GM15510 (cell line): Measurements from ENCODE around the gene CATSPERD.

Experiments
- POLR2A ChIP-seq: IDR thresholded peaks from 3 replicates; pipeline ENCODE4 v1.6.1; 2011; ENCODE audit warnings: borderline replicate concordance; ENCODE audit not compliant: insufficient read length; ENCODE audit errors: extremely low read depth

The CATSPERD gene

GRCh38 chr19:5814123-5814851, 93.8 kb downstream of the CATSPERD start:
- TF ChIP-seq POLR2A: no peak

- no peak for TF ChIP-seq POLR2A
These were observed 94.4 kb downstream of the CATSPERD start for GRCh38 chr19:5814852-5815246.

GRCh38 chr19:5817218-5817617, 96.8 kb downstream of the CATSPERD start:
- TF ChIP-seq POLR2A: no peak

GRCh38 chr19:5818594-5818993, 98.2 kb downstream of the CATSPERD start:
- no peak for TF ChIP-seq POLR2A

- TF ChIP-seq POLR2A: no peak
These were observed 100.3 kb downstream of the CATSPERD start for GRCh38 chr19:5820785-5821184.

GRCh38 chr19:5821521-5822180, 101.2 kb downstream of the CATSPERD start:
- TF ChIP-seq POLR2A: no peak

- no peak for TF ChIP-seq POLR2A
These were observed 101.9 kb downstream of the CATSPERD start for GRCh38 chr19:5822181-5822844.

GRCh38 chr19:5823579-5824281, 103.3 kb downstream of the CATSPERD start:
- no peak for TF ChIP-seq POLR2A

GRCh38 chr19:5824751-5825150, 104.3 kb downstream of the CATSPERD start:
- TF ChIP-seq POLR2A: no peak

- no peak for TF ChIP-seq POLR2A
These were observed 104.7 kb downstream of the CATSPERD start for GRCh38 chr19:5825178-5825577.

- no peak for TF ChIP-seq POLR2A
These were observed 106.3 kb downstream of the CATSPERD start for GRCh38 chr19:5826531-5827341.

- no peak for TF ChIP-seq POLR2A
These were observed 107.0 kb downstream of the CATSPERD start for GRCh38 chr19:5827342-5827890.

- peak; percentile 98 for TF ChIP-seq POLR2A
These were observed 107.6 kb downstream of the CATSPERD start for GRCh38 chr19:5827891-5828660.
